ENCODE data around the gene SLIT1.

The SLIT1 gene

DNA sequence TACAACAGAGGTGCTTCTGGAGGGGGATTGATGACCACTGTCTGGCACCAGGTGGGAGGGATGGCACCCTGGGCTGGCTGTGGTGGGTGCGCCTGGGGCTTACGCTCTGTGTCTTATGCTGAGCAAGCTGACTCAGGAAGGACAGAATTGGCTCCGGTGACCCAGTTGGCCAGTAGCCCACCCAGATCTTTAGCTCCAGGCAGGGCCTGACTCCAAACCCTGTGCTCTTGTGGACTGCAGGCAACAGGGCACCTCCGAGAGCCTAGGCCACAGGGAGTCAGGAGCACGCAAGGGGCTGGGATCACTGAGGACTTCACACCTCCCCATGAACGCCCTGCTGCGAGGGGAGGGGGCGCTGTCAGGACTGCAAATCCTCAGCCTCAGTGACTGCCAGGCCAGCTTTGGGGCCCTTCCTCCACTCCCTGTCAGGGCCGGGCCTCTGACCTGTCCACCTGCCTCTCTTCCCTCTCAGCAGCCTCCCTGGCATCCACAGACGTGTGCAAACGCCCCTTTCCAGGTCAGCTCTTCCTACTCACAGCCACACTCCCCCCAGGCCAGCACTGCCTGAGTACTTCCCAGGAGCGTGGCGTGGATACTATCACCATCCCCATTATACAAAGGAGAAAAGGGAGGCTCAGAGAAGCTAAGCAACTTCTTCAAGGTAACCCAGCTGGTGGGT lies 118.7 kb downstream of the SLIT1 start:
- Histone ChIP-seq H3K4me3 (no peak overlapping the region), H3K27ac (no peak overlapping the region), H3K27me3 (peaks cover 0 to 75% of the 10 kb centered on the region in 2 donors), H3K4me1 (no peaks in the 10 kb centered on the region), H3K36me3 (no peaks in the 10 kb centered on the region), H3K9me3 (peaks cover 0 to 6% (median 6%) of the 10 kb centered on the region in 3 donors)
- DNase-seq: no peak
- TF ChIP-seq, protein P1, sequence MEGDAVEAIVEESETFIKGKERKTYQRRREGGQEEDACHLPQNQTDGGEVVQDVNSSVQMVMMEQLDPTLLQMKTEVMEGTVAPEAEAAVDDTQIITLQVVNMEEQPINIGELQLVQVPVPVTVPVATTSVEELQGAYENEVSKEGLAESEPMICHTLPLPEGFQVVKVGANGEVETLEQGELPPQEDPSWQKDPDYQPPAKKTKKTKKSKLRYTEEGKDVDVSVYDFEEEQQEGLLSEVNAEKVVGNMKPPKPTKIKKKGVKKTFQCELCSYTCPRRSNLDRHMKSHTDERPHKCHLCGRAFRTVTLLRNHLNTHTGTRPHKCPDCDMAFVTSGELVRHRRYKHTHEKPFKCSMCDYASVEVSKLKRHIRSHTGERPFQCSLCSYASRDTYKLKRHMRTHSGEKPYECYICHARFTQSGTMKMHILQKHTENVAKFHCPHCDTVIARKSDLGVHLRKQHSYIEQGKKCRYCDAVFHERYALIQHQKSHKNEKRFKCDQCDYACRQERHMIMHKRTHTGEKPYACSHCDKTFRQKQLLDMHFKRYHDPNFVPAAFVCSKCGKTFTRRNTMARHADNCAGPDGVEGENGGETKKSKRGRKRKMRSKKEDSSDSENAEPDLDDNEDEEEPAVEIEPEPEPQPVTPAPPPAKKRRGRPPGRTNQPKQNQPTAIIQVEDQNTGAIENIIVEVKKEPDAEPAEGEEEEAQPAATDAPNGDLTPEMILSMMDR (IDR thresholded peaks at IDR 0.05): no peak
- intact Hi-C loops (cut with DNase I; ENCODE audit: low total_unique reads): loop anchor here (10.0 kb wide), 1 partner anchor 298 kb away; no protein-coding TSS in a partner anchor

GRCh38 chr10:97065686-97066660 lies 119.8 kb downstream of the SLIT1 start:
- H3K4me3 ChIP-seq: no peak overlapping the region
- no peaks in the 10 kb centered on the region for H3K36me3 ChIP-seq
- no peak overlapping the region for H3K27ac ChIP-seq
- DNase-seq: no peak
- TF ChIP-seq, protein P1 (IDR thresholded peaks at IDR 0.05): no peak
- H3K9me3 ChIP-seq: peaks cover 0 to 6% (median 6%) of the 10 kb centered on the region in 3 donors
- H3K4me1 ChIP-seq: no peaks in the 10 kb centered on the region
- intact Hi-C loops (cut with DNase I; ENCODE audit: low total_unique reads): loop anchor here (10.0 kb wide), 1 partner anchor 299 kb away; no protein-coding TSS in a partner anchor
- H3K27me3 ChIP-seq: peaks cover 0 to 65% of the 10 kb centered on the region in 2 donors

DNA sequence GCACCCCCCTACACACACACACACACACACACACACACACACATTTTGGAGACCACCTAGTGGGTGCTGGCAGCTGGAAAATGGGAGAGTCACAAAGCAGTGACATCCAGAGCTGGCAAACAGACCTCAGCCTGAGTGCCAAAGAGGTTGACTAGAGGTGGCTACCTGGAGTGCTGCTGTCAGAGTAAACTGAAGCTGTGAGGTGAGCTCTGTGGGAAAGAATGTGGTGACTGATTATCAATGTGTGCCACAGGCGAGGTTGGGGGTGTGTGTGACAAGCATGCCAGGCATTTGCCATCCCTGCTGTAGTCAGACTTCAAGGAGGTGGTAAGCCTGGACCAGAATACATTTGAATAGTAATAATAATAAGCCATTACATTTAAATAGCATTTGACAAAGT lies 120.6 kb downstream of the SLIT1 start:
- peaks cover 0 to 59% of the 10 kb centered on the region in 2 donors for H3K27me3 ChIP-seq
- H3K4me1 ChIP-seq: no peaks in the 10 kb centered on the region
- no peak for DNase-seq
- TF ChIP-seq, protein P1 (IDR thresholded peaks at IDR 0.05): no peak
- no peaks in the 10 kb centered on the region for H3K36me3 ChIP-seq
- no peak overlapping the region for H3K4me3 ChIP-seq
- intact Hi-C loops (cut with DNase I; ENCODE audit: low total_unique reads): loop anchor here (10.0 kb wide), 1 partner anchor 300 kb away; no protein-coding TSS in a partner anchor
- H3K27ac ChIP-seq: no peak overlapping the region
- peaks cover 0 to 6% (median 5%) of the 10 kb centered on the region in 3 donors for H3K9me3 ChIP-seq

DNA sequence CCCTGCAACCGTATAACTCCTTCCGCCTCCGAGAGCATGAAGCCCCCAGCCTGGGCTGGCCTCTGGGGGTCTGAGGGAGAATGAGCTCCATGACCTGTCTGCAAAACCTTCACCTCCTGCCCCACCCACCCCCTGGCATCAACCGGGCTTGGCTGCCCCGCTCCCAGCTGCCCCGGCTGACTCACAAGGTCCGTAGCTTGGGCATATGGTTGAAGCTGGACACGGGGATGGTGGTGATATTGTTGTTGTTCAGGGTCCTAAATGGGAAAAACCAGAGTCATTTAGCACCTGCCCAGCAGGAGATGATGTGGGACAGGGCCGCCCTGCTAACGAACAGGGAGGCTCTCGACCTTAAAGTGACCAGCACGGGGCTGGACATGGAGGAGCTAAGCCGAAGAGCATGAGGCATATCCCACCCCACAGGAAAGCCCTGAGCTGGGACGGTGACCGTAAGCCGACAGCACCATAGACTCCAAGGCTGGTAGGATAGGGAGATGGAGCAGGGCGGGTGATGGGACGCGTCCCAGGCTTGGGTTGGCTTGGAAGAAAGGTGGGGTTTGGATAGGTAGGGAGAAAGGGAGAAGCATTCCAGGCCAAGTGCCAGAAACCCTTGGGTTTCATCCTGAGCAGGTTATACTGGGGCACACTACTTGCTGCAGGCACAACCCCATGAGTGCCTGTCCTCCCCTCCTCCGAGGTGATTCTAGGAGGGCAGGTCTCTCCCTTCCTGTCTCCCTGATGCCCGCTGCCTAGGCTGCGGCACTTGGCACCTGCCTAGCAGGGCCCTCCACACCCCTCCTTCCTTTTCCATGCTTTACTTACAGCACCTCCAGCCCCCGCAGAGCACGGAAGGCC lies 121.5 kb downstream of the SLIT1 start:
- no peaks in the 10 kb centered on the region for H3K36me3 ChIP-seq
- TF ChIP-seq, protein P1 (IDR thresholded peaks at IDR 0.05): no peak
- H3K4me1 ChIP-seq: no peaks in the 10 kb centered on the region
- peaks cover 0 to 54% of the 10 kb centered on the region in 2 donors for H3K27me3 ChIP-seq
- intact Hi-C loops (cut with DNase I; ENCODE audit: low total_unique reads): loop anchor here (10.0 kb wide), 1 partner anchor 301 kb away; no protein-coding TSS in a partner anchor
- no peaks in the 10 kb centered on the region for H3K9me3 ChIP-seq
- H3K27ac ChIP-seq: no peak overlapping the region
- no peak overlapping the region for H3K4me3 ChIP-seq
- no peak for DNase-seq
